ENCODE data around the gene TGFB1.
"Not testable (repeated sequence)": the region's sequence is repeated elsewhere in the genome, so short reads cannot be mapped to it uniquely, and the experiment has no call there.

The TGFB1 gene

DNA sequence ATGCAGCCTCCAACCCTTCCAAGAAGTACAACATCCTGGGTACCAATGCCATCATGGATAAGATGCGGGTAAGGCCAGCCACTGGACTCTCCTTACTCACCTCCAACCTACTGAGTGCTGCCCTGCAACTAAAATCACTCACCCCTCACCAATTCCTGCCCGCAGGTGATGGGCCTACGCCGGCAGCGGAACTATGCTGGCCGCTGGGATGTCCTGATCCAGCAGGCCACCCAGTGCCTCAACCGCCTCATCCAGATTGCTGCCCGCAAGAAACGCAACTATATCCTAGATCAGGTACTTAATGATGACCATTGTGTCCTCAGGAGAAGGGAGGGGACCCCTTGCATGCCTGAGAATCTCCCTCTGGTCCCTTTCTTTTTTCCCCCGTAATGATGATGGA is 59.3 kb downstream of the TGFB1 start:
- H3K27me3 ChIP-seq (replicated peaks), result no peaks in the 10 kb centered on the region
- H3K27ac ChIP-seq, result no peak overlapping the region
- no peak for DNase-seq
- peaks cover 93% of the 10 kb centered on the region for H3K36me3 ChIP-seq (replicated peaks)
- in situ Hi-C loops (cut with HindIII; ENCODE audit: low pct_ligation_motif_present, low sequenced_read_pairs), result no loop called here
- TF ChIP-seq, protein P1, sequence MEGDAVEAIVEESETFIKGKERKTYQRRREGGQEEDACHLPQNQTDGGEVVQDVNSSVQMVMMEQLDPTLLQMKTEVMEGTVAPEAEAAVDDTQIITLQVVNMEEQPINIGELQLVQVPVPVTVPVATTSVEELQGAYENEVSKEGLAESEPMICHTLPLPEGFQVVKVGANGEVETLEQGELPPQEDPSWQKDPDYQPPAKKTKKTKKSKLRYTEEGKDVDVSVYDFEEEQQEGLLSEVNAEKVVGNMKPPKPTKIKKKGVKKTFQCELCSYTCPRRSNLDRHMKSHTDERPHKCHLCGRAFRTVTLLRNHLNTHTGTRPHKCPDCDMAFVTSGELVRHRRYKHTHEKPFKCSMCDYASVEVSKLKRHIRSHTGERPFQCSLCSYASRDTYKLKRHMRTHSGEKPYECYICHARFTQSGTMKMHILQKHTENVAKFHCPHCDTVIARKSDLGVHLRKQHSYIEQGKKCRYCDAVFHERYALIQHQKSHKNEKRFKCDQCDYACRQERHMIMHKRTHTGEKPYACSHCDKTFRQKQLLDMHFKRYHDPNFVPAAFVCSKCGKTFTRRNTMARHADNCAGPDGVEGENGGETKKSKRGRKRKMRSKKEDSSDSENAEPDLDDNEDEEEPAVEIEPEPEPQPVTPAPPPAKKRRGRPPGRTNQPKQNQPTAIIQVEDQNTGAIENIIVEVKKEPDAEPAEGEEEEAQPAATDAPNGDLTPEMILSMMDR (IDR thresholded peaks at IDR 0.05; ENCODE audit: low read depth, low read length, missing control alignments), result no peak
- no peak overlapping the region for H3K4me3 ChIP-seq (ENCODE audit: low read depth, low read length)

DNA sequence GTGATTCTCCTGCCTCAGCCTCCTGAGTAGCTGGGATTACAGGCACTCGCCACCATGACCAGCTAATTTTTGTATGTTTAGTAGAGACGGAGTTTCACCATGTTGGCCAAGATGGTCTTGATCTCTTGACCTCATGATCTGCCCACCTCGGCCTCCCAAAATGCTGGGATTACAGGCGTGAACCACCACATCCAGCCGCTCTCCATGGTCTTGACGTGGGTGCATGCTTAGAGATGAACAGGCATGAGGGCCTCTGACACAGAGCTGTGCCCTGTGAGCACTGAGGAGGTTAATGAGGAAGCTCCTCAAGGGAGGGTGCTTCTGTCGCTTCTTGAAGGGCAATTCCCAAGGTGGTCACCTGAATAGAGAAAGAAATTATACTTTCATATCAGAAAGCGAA is 63.9 kb downstream of the TGFB1 start:
- H3K36me3 ChIP-seq (replicated peaks), result peaks cover 90% of the 10 kb centered on the region
- H3K27ac ChIP-seq; H3K27me3 ChIP-seq (replicated peaks); DNase-seq; in situ Hi-C loops (cut with HindIII; ENCODE audit: low pct_ligation_motif_present, low sequenced_read_pairs); H3K4me3 ChIP-seq (ENCODE audit: low read depth, low read length): not testable (repeated sequence)

DNA sequence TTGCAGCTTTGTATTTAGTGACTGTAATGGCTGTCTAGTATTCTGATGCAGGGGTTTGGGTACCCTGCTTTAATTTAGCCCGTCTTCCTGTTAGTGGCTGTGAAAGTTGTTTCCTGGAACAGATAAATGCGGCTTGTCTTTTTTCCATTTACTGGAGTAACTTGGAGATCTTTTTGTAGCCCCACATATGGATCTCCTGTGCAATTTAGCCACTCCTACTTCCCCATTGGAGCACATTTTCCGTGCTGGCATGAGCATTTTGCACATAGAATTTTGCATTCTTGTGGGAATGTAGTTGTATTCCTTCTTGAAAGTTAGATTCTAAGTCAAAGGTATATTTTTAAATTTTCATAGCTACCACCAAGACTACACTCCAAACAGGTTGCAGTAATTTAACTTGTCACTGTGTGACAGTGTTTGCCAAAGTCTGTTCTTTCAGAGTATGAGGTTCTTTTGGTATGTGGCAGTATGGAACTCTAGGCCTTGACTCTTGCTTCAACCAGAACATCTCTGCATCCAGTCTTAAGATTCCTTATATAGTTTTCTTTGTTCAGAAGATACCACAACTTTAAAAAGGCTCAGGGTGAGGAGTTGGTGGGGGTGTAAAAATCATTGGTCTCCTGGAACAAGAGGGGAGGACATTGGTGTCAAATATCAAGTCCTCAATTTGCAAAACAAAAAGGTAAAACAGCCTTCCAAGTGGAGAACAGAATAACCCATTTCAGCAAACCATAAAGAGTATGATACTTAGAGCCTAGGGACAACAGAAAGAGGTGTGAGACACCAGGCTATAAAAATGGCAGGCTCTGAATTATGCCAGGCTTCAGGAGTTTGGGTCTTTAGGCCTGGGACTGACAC is 64.8 kb downstream of the TGFB1 start:
- no peak for DNase-seq
- Histone ChIP-seq H3K36me3 (replicated peaks) (peaks cover 88% of the 10 kb centered on the region), H3K4me3 (ENCODE audit: low read depth, low read length) (no peak overlapping the region), H3K27me3 (replicated peaks) (no peaks in the 10 kb centered on the region), H3K27ac (no peak overlapping the region)
- TF ChIP-seq, protein P1 (IDR thresholded peaks at IDR 0.05; ENCODE audit: low read depth, low read length, missing control alignments), result no peak
- in situ Hi-C loops (cut with HindIII; ENCODE audit: low pct_ligation_motif_present, low sequenced_read_pairs), result no loop called here

All from brain microvascular endothelial cell (primary cell).